IMR-90 (cell line): ENCODE results near the gene ISG20L2. TPM values are rescaled to one million over a fixed set of nuclear protein-coding genes. Genes with fewer than 3 reads are reported as not detected.

Experiments
- ATAC-seq: fragments of 200-7000 bp; cut with Tn5 transposase; 2 replicates; pipeline ENCODE4 v1.9.1; 2020; ENCODE audit warnings: low read depth, mild to moderate bottlenecking, moderate library complexity
- BruUV-seq: library from RNA; stranded (reverse); fragments of 400-500 nt; replicated peaks from 2 replicates; lab custom pipeline; 2021; lab: Mats Ljungman, UMichigan
- CTCF ChIA-PET: fragments of 300-600 bp; formaldehyde crosslinking; extraction: SDS; loops from one replicate; lab custom pipeline; 2021; ENCODE audit warnings: antibody characterized with exemption; lab: Yijun Ruan, JAX
- POLR2A ChIA-PET: fragments of 300-600 bp; sonication (Branson Sonifier 250); formaldehyde crosslinking; loops from one replicate; lab custom pipeline; 2022; ENCODE audit warnings: antibody characterized with exemption; ENCODE audit not compliant: unreplicated experiment; lab: Charles Lee
- DNase-seq: peaks from one replicate; pipeline ENCODE4 v3.0.0; 2013
- H2AFZ ChIP-seq: replicated peaks from 2 replicates; pipeline ENCODE3; 2013; ENCODE audit warnings: low read length, mild to moderate bottlenecking; ENCODE audit not compliant: poor library complexity
- H2AK5ac ChIP-seq: 2 replicates; pipeline ENCODE4 v1.6.1; 2013; ENCODE audit warnings: low read depth, low read length, inconsistent platforms
- H2AK9ac ChIP-seq: replicated peaks from 2 replicates; pipeline ENCODE3; 2013; ENCODE audit warnings: mild to moderate bottlenecking, low read depth, low read length, moderate library complexity; ENCODE audit not compliant: poor library complexity
- H2BK120ac ChIP-seq: 2 replicates; pipeline ENCODE4 v1.6.1; 2013; ENCODE audit warnings: low read depth, low read length, inconsistent platforms
- H2BK15ac ChIP-seq: 3 replicates; pipeline ENCODE4 v1.6.1; 2013; ENCODE audit warnings: low read depth, low read length, inconsistent platforms
- H2BK20ac ChIP-seq: 2 replicates; pipeline ENCODE4 v1.6.1; 2013; ENCODE audit warnings: low read depth, mild to moderate bottlenecking, inconsistent platforms, low read length, moderate library complexity
- H2BK5ac ChIP-seq: 2 replicates; pipeline ENCODE4 v1.6.1; 2013; ENCODE audit warnings: mild to moderate bottlenecking, low read depth, low read length, inconsistent platforms; ENCODE audit not compliant: poor library complexity, severe bottlenecking
- H3K14ac ChIP-seq: replicated peaks from 2 replicates; pipeline ENCODE4 v1.6.1; 2013; ENCODE audit warnings: low read depth, low read length, inconsistent platforms
- H3K18ac ChIP-seq: 2 replicates; pipeline ENCODE4 v1.6.1; 2013; ENCODE audit warnings: low read depth, low read length, control low read depth
- H3K23ac ChIP-seq: 2 replicates; pipeline ENCODE4 v1.6.1; 2013; ENCODE audit warnings: low read depth, low read length, inconsistent platforms
- H3K27ac ChIP-seq: 2 replicates; pipeline ENCODE4 v1.5.1; 2013; ENCODE audit warnings: mild to moderate bottlenecking, control low read depth, low read length; ENCODE audit not compliant: insufficient read depth
- H3K27me3 ChIP-seq: 2 replicates; pipeline ENCODE4 v1.6.1; 2013; ENCODE audit warnings: low read length; ENCODE audit not compliant: control insufficient read depth, insufficient read depth
- H3K36me3 ChIP-seq: 2 replicates; pipeline ENCODE4 v1.6.1; 2013; ENCODE audit warnings: low read length, mixed read lengths; ENCODE audit not compliant: control insufficient read depth, insufficient read depth
- H3K4ac ChIP-seq: 2 replicates; pipeline ENCODE4 v1.6.1; 2013; ENCODE audit warnings: low read depth, low read length, inconsistent platforms
- H3K4me1 ChIP-seq: 2 replicates; pipeline ENCODE4 v1.6.1; 2013; ENCODE audit warnings: low read length, mixed read lengths; ENCODE audit not compliant: control insufficient read depth, insufficient read depth
- H3K4me2 ChIP-seq: 2 replicates; pipeline ENCODE4 v1.6.1; 2013; ENCODE audit warnings: low read depth, mild to moderate bottlenecking, control low read depth, low read length, moderate library complexity
- H3K4me3 ChIP-seq: 2 replicates; pipeline ENCODE4 v1.5.1; 2013; ENCODE audit warnings: low read depth, mild to moderate bottlenecking, control low read depth, low read length, moderate library complexity; ENCODE audit not compliant: insufficient read depth
- H3K56ac ChIP-seq: 2 replicates; pipeline ENCODE4 v1.6.1; 2013; ENCODE audit warnings: low read length, inconsistent platforms; ENCODE audit not compliant: insufficient read depth; ENCODE audit errors: extremely low read depth
- H3K79me1 ChIP-seq, 2 experiments: 2 replicates each; pipeline ENCODE4 v1.6.1; 2013; ENCODE audit warnings: low read length in 2 of 2, inconsistent platforms in 1 of 2, low read depth in 1 of 2
- H3K9ac ChIP-seq: 2 replicates; pipeline ENCODE4 v1.6.1; 2013; ENCODE audit warnings: low read depth, low read length, control low read depth
- H3K9me1 ChIP-seq: 2 replicates; pipeline ENCODE4 v1.6.1; 2013; ENCODE audit warnings: low read length, inconsistent platforms; ENCODE audit not compliant: insufficient read depth
- H3K9me3 ChIP-seq: 2 replicates; pipeline ENCODE4 v1.6.1; 2013; ENCODE audit warnings: low read length; ENCODE audit not compliant: control insufficient read depth, insufficient read depth
- H4K20me1 ChIP-seq: 2 replicates; pipeline ENCODE4 v1.6.1; 2013; ENCODE audit warnings: low read length, inconsistent platforms; ENCODE audit not compliant: insufficient read depth
- H4K5ac ChIP-seq: 2 replicates; pipeline ENCODE4 v1.6.1; 2013; ENCODE audit warnings: mild to moderate bottlenecking, low read depth, low read length, control low read depth
- H4K8ac ChIP-seq, 2 experiments: 2 replicates each; pipeline ENCODE4 v1.6.1; 2013; ENCODE audit warnings: low read depth in 2 of 2, low read length in 2 of 2, control low read depth in 1 of 2, inconsistent platforms in 1 of 2
- H4K91ac ChIP-seq: 2 replicates; pipeline ENCODE4 v1.6.1; 2013; ENCODE audit warnings: low read depth, low read length, inconsistent platforms; ENCODE audit not compliant: insufficient read depth
- CEBPB ChIP-seq: IDR thresholded peaks from 2 replicates; pipeline ENCODE4 v1.6.1; 2012; ENCODE audit warnings: low read depth, low read length, improper control_type of control experiment
- CHD1 ChIP-seq: IDR thresholded peaks from 2 replicates; pipeline ENCODE4 v1.6.1; 2012; ENCODE audit warnings: low read depth, low read length, improper control_type of control experiment
- CTCF ChIP-seq: conservative IDR thresholded peaks from 2 replicates; pipeline ENCODE4 v1.5.1; 2012; ENCODE audit warnings: mild to moderate bottlenecking, low read depth, low read length, improper control_type of control experiment
- FOS ChIP-seq: fragments of 150-350 bp; IDR thresholded peaks from 2 replicates; pipeline ENCODE4 v1.6.1; 2016; ENCODE audit warnings: low read depth, low read length
- MAFK ChIP-seq: IDR thresholded peaks from 2 replicates; pipeline ENCODE4 v1.6.1; 2012; ENCODE audit warnings: low read depth, low read length, improper control_type of control experiment
- POLR2A ChIP-seq: IDR thresholded peaks from 2 replicates; pipeline ENCODE4 v1.6.1; 2012; ENCODE audit warnings: mild to moderate bottlenecking, low read depth, low read length
- RAD21 ChIP-seq: IDR thresholded peaks from 2 replicates; pipeline ENCODE4 v1.6.1; 2012; ENCODE audit warnings: low read length, improper control_type of control experiment
- SMC3 ChIP-seq: fragments of 150-350 bp; IDR thresholded peaks from 2 replicates; pipeline ENCODE4 v1.6.1; 2016; ENCODE audit warnings: low read depth, mild to moderate bottlenecking, antibody characterized with exemption, low read length, moderate library complexity
- WGBS, 2 experiments: methylation state at CpG; one replicate each; pipeline versions ENCODE4 v1.1.5 to v1.1.7; 2013; ENCODE audit warnings: missing lambda C conversion rate in 2 of 2; ENCODE audit not compliant: insufficient read length in 1 of 2; ENCODE audit errors: extremely low coverage in 2 of 2; 5-methylcytosine and 5-hydroxymethylcytosine counted together
- dilution Hi-C: fragments of 300-500 bp; cut with HindIII; formaldehyde crosslinking; loops from one replicate; pipeline ENCODE4 v1.14.3; 2018; ENCODE audit warnings: low sequenced_read_pairs; ENCODE audit not compliant: unreplicated experiment
- in situ Hi-C: fragments of 300-500 bp; cut with MboI; formaldehyde crosslinking; loops from 3 replicates; pipeline ENCODE4 v1.14.3; 2019; ENCODE audit warnings: low sequenced_read_pairs, inconsistent platforms, mixed read lengths
- intact Hi-C: fragments of 100-400 bp; cut with micrococcal nuclease; formaldehyde crosslinking; loops from 2 replicates; pipeline ENCODE4 v1.10.0; 2022
- polyA plus RNA-seq, 3 experiments: library from polyadenylated mRNA; depleted of rRNA; stranded (reverse); fragments of >200 nt; gene quantifications; 2 replicates each; pipeline ENCODE4 v1.2.3, GENCODE V29; 2012; ENCODE audit warnings: low replicate concordance in 1 of 3
- total RNA-seq: library from RNA; depleted of rRNA; stranded (reverse); fragments of >200 nt; gene quantifications from 2 replicates; pipeline ENCODE4 v1.2.3, GENCODE V29; 2012

ISG20L2 gene
- total and polyA plus RNA-seq, 2 of the 4 experiments (the other 2 are of a cell fraction): 17.0 to 27.3 TPM

- no peak overlapping the region for H4K8ac ChIP-seq
- intact Hi-C loops: no loop called here
- H3K23ac ChIP-seq: no peak overlapping the region
- no peak overlapping the region for H3K9ac ChIP-seq
- POLR2A ChIA-PET: no interaction called here
- H3K79me1 ChIP-seq: no peaks in the 10 kb centered on the region
- no peak for TF ChIP-seq FOS
- no peak for TF ChIP-seq CEBPB
- TF ChIP-seq POLR2A: no peak
- TF ChIP-seq RAD21: no peak
- no peak for TF ChIP-seq SMC3
- no peak for TF ChIP-seq MAFK
- no peak for TF ChIP-seq CHD1
- no peak for TF ChIP-seq CTCF
- H2AFZ ChIP-seq: no peak overlapping the region
- BruUV-seq: no TSS peak
- H4K91ac ChIP-seq: no peak overlapping the region
- H3K36me3 ChIP-seq: no peaks in the 10 kb centered on the region
- CTCF ChIA-PET: interaction anchor here (1.3 kb wide), 1 partner anchor 9 kb away, joined by 5 read pairs; no protein-coding TSS in a partner anchor
- dilution Hi-C loops: no loop called here
- WGBS, 2 experiments: 33% methylated on average over 1 of the region's 1 CpG; no CpG with 5 or more reads in 1 of the 2 experiments
- H3K4me2 ChIP-seq: no peak overlapping the region
- no peak overlapping the region for H3K4me3 ChIP-seq
- H3K27me3 ChIP-seq: peaks cover 2% of the 10 kb centered on the region; the same call in 1 of the 2 replicates
- no peak overlapping the region for H3K27ac ChIP-seq
- H2AK5ac ChIP-seq: no peak overlapping the region
- no peak overlapping the region for H3K18ac ChIP-seq
- H2BK15ac ChIP-seq: no peak overlapping the region
- in situ Hi-C loops: loop anchor here (10.0 kb wide), 1 partner anchor 186 kb away; no protein-coding TSS in a partner anchor
- DNase-seq (no peak), ATAC-seq (no peak)
- H3K14ac ChIP-seq: no peak overlapping the region; the same call in 1 of the 2 replicates
- H3K9me3 ChIP-seq: no peaks in the 10 kb centered on the region
- H2BK120ac ChIP-seq: no peak overlapping the region
- no peaks in the 10 kb centered on the region for H4K20me1 ChIP-seq
- H3K56ac ChIP-seq: no peak overlapping the region
- H2BK20ac ChIP-seq: no peak overlapping the region
- no peak overlapping the region for H2BK5ac ChIP-seq
- H4K5ac ChIP-seq: no peak overlapping the region
- H3K4ac ChIP-seq: no peak overlapping the region
- H3K9me1 ChIP-seq: no peaks in the 10 kb centered on the region
- no peaks in the 10 kb centered on the region for H3K4me1 ChIP-seq
- no peak overlapping the region for H2AK9ac ChIP-seq
Observed at GRCh38 chr1:156698995-156699394, 29.6 kb downstream of the ISG20L2 start.
